ENCODE measurements around the gene COL27A1. TPM values are rescaled to one million over a fixed set of nuclear protein-coding genes. Genes with fewer than 3 reads are reported as not detected.
A peak's percentile ranks its signal among the peaks of the same experiment; 100 is the strongest.

The COL27A1 gene
- total RNA-seq, result 3.3 and 5.9 TPM in 2 replicates

GRCh38 chr9:114155263-114155994 is at the start of gene COL27A1:
Gene COL27A1, plus strand, starts transcription at chr9:114155537. Its CDS starts 414 bp downstream, at chr9:114155951.

GRCh38 chr9:114322831-114323531 is 167.6 kb downstream of the COL27A1 start, which contains the start of gene ORM1:
Gene ORM1, plus strand, starts transcription at chr9:114323098. Its CDS starts 36 bp downstream, at chr9:114323134.

GRCh38 chr9:114329625-114330022 is 174.3 kb downstream of the COL27A1 start, which contains the start of gene ORM2:
Gene ORM2, plus strand, starts transcription at chr9:114329869. Its CDS starts 36 bp downstream, at chr9:114329905.

Small RNA genes lying within 50 kb of the gene (small RNA-seq; reads per million reads assigned to genes)
- gene MIR455, result 653 reads per million, percentile 99 among the genes with 10 or more reads in this experiment

Other genes starting within 250 kb of the COL27A1 start
- not detected in 2 replicates for gene AMBP, start 77.2 kb upstream of the COL27A1 start, total RNA-seq
- not detected in 2 replicates for gene KIF12, start 56.2 kb upstream of the COL27A1 start, total RNA-seq
- not detected in 2 replicates for gene ORM1, start 167.6 kb downstream of the COL27A1 start, total RNA-seq
- not detected in 2 replicates for gene ORM2, start 174.3 kb downstream of the COL27A1 start, total RNA-seq
- gene AKNA, start 232.4 kb downstream of the COL27A1 start, total RNA-seq, result 4.8 and 6.8 TPM in 2 replicates

Measured in subcutaneous preadipocyte (primary cell).